SKM-1 (cell line): ENCODE measurements around the gene TCF7.

ENCODE experiments used
- DNase-seq: peaks from one replicate; lab custom pipeline; 2025; ENCODE audit not compliant: unreplicated experiment; lab: John Stamatoyannopoulos, UW

TCF7 gene

DNA sequence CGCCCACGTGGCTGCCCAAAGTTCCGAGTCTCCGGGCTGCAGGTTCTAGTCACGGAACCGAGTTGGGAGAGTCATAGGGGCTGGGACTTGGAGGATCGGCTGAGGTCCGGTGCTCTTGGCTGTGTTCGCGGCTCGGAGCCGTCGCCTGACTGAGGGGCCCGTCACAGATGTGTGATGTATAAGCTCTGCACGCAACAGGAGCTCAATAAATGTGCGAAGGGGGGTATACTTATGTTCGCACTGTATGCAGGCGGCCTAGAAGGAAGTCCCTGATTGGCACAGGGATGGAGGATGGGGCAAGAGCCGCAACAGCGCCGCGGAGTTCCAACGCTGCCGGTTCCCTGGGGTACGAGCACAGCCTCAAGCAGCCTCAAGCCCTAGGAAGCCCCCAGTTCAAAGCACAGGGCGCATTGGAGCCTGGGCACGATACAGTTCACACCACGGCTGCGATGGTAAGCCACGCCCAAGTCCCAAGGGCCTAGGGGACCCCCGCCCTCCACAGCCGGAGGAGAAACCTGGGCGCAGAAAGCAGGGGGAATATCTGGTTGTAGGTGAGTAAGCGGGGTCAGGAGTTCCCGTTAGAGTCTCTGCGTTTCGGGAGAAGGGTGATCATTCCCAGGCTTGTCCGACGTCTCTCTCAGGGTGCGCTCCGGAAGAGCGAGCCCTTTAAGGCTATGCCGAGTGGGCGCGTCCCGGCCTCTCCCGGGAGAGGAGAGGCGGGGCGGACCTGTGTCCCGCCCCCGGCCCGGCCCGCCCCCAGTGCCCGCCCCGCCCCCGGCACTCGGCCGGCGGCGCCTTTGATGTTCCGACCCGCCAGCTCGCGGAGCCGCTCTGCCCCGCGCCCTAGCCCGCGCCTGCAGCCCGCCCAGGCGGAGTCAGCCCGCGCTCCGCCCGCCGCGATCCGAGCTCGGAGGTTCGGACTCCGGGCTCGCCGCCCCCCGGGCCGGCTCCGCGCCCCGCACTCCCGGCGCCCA lies at the start of gene TCF7:
Gene TCF7, plus strand, starts transcription at position 780 of the 974 bp plus-strand sequence. CDS start 226 bp downstream, outside the sequence.
- peak; percentile 14 for DNase-seq

DNA sequence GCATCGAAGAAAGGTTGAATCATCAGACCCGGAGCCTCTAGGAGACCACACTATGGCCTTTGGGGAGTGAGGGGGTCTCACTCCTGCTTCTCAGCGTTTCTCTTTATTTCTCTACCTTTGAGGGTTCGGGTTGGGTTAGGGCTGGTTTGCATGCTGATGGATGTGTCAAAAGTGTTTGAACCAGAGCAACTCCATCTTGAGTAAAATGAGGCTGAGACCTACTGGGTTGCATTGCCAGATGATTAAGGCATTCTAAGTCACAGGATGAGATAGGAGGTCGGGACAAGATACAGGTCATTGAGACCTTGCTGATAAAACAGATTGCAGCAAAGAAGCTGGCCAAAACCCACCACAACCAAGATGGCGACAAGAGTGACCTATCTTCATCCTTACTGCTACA lies 44.9 kb upstream of the TCF7 start:
- DNase-seq: no peak

DNA sequence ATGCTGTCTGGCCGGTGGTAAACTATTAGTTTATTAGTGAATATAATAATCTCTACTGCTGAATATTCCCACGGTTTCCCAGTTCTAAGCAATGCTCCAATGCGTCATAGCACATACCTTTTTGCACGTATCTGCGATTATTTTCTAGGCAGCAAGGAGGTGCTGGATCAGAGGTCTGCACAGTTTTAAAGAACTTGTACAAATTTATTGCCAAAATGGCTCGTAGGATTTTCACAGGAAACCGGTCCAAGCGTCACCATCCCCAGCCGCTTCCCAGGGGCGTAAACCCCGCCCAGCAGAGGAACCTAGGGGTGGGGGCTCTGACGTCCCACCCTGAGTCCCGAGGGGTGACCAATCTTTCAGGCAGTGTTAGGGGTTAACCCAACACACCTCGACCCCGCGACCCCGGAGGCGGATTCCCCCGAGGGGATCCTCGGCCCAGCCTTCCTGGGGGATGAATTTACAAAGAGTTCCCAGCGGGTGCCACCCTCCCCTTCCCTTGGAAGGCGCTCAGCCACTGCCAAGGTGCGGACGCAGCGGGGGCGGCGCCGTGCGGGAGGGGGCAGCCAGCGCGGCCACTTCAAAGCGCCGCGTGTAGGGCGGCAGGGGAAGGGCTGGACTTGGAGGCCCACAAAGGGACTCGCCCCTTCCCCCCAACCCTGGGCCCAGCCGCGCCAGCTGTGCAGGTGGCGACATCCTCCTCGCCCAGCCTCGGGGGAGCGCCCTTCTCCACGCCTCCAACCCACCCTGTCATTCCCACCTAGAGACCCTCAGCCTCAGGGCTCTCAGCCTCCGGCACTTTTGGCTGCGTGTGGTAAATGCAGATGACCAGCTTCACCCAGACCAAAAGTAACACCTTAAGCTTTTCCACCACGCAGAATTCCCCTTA lies 43.5 kb upstream of the TCF7 start:
- DNase-seq: no peak

DNA sequence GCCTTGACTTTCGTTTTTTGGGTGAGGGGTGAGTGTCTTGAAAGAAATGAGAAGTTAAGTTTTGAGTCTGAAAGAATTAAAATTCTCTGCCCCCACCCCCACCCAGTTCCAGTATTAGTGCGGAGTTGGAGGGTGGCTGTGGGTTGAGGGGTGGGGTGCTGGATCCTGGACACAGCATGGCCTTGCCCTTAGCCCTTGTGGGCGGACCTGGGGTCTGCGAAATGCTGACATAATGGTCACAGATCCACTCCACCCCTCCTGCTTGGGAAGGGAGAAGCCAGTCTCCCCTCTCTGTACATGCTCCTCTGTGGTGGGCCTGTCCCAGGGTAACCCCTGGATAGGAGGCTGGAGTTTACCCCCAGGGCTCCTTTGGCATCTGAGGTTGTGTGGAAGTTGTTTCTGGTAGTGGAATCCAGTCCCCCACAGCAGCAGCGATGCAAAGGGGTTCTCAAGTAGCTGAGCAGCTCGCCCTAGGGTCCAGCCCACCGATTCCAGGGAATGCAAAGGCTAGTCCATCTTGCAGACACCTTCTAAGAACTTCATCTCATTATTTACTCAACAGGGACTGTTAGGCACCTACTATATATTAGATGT lies 42.8 kb upstream of the TCF7 start:
- DNase-seq: no peak

DNA sequence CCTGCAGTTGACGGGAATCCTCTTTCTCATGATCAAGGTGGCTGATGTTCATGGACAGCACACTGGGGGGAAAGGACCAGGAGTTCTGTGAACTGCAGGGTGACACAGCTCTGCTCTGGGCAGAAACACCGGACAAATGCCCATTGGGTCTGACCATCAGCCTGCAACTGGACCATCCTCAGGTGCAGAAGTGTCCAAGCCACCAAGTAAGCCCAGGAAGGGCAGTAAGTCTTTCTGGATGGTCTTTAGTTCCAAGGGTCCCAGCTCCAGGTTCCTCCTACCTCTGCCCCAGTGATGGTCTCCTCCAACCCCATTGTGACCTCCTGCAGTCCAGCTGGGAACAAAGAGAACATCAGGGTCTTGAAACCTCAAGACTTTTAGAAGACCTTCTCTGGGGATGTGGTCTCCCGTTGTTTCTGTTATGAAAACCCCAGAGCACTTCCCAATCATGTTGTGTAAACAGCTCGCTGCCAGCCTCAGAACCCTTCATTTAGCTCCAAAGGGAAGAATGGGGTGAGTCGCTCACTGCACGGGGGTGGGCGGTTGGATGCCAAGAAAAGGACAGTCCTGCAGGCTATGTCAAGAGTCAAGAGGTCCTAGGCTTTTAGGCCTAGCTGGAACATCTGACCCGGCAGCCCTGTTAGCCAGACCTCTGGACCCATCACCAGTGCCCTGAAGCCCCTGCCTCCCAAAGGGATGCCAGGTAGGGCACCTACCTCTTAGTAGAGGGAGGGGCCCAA lies 41.8 kb upstream of the TCF7 start:
- DNase-seq: no peak

DNA sequence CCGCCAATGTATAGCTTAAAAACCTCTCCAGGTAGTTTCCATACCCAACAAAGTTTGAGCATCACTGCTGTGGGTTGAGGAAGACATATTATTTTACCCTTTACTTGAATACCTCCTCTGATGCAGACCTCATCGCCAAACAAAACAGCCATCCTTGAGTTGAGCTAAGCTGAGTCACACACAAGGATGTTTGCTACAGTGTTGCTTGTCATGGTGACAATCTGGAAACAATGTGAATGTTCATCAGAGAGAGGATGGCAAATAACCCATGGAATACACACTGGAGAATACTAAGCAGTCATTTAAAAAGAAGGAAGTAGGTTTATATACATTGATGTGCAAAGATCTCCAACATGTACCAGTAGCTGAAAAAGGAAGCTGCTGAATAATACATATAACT lies 41.1 kb upstream of the TCF7 start:
- DNase-seq: no peak

DNA sequence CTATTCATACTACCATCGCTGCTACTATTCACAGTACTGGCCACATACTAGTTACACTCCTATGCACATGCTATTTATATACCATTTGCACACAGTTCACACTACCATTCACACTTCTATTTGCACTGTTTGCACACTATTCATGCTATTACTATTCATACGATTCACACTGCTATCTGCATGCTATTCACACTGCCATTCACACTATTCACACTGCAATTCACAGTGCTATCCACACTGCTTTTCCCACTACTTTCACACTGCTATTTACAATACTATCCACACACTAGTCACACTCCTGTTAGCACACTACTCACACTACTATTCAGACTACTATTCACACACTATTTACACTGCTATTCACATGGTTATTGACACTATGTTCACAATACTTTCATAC lies 39.4 kb upstream of the TCF7 start:
- no peak for DNase-seq

DNA sequence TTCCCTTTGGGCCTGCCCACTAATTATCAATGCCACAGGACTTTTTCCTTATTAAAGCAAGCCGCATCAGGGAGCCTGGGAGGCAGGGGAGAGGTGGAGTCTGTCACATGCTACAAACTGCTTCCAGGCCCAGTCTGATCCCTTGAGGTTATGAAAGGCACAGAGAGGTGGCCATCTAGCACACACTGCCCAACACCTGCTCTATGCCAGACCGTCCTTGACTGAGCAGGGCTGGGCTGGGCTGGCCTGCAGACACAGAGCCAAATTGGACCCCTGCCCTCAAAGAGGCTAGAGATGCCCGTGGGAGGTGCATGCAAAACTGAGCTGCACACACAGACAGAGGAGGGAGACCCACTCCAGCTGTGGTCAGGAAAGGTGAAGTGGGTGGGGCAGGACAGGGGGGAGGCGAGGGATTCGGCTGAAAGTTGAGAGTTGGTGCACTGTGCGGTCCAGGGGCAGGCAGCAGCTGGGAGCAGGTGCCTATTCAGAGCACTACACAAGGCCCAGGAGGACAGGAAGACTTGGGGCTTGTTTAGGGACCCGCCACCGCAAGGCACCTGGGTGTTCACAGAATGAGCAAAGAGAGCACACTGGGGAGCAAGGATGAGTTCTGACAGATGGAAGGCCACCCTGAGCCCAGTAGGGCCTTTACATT lies 36.4 kb upstream of the TCF7 start:
- no peak for DNase-seq

DNA sequence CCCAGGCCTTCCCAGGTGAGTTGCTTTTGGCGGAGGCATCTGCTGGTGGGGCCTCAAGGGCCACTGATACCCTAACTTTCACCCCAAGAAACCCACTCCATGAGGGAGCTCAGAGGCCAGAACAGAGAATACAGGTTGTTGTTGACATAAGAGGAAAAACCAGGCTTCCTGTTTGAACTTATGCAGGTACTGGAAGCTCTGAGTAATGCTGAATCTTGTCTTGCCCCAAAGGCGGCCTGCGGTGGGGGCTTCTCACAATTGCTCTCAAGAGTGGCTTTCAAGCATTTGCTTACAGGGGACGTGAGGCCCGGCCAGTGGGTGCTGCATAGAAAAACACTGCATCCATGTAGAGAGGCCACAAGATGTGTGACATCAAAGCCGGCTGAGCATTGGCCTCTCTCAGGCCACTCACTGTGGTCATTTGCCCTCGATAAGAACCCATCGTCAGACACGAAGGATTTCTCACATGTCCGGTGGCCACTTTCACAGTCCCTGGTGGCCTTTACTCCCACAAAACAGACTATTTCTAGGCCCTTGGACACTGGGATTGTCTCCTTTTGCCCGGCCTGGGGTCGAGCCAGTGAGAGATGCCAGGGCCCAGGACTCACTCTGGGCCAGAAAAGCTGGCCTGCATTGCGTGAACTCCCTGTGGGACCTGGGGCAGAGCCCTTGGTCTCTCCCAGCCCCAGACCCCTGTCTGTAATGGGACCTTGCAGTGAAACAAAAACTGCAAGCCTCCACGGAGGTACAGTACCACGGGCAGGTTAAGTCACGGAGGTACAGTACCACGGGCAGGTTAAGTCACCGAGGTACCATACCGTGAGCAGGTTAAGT lies 34.5 kb upstream of the TCF7 start:
- no peak for DNase-seq

DNA sequence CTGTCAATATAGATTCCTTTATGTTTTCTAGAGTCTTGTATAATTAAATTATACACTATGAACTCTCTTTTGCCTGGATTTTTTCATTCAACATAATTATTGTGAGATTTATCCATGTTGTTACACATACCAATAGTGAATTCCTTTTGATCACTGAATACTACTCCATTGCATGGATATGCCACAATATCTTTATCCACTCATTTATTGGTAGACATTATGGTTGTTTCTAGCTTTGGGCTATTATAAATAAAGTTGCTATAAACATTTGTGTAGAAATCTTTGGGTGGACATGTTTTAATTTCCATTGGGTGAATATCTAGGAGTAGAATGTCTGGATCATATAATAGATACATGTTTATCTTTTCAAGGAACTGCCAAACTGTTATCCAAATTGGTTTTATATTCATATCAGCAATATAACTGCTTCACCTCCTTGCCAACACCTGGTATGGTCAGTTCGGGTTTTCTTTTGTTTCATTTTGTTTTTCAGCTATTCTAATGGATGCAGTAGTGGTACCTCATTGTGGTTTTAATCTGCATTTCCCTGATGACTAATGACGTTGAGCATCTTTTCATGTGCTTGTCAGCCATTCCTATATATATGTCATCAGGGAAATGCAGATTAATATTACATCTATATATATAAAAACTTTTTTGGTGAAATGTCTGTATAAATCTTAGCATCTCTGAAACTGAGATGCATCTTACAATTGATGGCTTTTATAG lies 32.1 kb upstream of the TCF7 start:
- DNase-seq: no peak

DNA sequence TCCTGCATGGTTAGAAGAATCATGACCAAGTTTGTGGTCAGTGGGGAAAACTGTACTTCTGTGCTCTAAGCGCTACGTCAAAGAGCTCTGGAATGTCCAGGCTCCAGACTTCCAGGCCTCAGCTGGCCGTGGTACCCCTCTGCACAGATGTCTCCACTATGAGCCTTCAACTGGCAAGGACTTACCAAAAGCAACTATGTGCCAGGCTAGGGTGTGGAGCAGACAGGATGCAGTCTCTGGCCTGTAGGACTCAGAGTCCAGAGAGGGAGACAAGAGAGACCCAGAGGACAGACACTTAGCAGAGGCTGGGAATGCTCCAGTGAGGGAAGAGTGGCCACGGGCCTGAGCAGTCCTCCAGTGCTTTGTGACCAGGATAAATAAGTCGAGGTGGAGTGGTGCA lies 31.0 kb upstream of the TCF7 start:
- DNase-seq: no peak

DNA sequence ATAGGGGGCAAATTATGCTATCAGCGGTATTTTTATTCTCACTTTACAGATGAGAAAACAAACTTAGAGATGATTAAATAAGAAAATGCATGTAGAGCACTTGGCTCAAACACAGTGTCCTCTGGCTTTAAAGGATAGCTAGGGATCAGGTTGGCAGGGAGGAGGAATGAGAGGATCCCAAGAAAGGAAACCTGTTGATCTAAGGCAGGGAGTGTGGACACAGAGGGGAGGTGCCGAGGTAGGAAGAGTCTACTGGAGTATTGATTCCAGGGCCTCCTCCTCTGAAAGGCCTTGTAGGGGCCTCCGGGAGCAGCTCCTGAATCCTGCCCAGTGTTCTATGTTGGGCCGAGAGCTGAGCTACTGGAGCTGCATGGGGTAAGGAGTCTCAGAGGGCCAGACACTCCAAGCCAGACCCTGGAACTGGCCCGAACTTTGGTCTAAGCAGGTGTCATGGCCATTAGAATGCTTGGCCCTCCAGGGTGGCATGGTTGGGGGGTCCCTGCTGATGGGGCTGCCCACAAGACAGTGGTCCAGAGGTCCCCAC lies 30.4 kb upstream of the TCF7 start:
- DNase-seq: no peak

DNA sequence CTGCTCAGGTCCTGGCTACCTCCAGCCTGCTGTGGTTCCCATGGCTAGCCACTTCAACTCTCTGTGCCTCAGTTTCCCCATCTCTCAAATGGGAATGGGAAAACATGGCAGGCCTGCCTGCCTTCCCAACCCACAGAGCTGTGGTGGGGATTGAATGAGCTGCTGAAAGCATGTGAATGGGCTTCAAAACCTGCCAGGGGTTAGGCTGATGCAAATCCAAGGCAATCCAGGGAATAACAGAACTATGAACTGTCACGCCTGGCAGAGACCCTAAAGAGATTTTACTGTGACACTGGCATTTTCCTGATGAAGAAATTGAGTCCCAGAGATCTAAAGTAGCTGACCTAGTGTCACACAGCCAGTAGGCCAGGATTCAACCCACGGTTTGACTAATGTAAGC lies 29.9 kb upstream of the TCF7 start:
- no peak for DNase-seq

DNA sequence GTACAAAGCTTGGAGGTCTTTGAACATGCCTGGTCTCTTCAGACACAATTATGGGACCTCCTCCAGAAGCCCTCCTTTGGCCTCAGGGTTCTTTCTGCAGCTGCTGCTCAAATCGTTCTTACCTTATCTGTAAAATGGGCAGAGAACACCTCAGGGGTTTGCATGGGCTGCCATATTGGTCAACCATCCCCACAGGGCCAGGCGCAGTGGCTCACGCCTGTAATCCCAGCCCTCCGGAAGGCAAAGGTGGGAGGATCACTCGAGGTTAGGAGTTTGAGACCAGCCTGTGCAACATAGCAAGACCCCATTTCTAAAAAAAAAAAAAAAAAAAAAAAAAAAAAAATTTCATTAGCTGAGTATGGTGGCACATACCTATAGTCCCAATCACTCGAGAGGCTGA lies 29.1 kb upstream of the TCF7 start:
- DNase-seq: no peak

DNA sequence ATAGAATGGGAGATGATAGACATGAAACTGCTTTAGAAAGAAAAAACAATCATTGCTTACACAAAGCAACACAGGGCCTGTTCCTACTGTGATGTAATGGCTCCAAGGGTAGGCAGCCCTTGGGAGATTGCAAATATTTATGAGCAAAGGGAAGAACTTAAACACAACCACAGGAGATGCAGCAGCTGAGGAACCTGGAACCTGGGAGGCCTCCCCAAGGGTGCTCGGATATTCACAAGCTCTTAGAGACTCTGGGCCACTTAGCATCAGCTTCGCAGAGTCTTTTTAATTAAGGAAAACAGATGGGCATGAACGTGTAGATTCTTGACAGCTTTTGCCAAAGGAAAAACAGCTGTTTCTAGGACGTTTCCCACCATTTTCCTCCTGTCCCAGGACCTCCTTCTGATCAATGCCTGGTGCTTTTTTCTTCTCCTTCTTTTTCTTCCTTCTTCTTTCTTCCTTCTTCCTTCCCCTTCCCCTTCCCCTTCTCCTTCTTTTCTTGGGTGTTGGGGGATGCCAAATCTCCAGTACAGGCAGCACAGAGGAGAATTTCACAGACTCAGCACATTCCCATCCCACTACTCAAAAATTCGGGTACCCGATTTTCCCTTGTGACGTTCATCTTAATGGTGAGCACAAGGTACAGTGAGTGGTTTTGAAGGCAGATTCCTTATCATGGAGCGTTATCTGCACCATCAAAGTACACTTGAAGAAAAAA lies 28.1 kb upstream of the TCF7 start:
- DNase-seq: no peak

DNA sequence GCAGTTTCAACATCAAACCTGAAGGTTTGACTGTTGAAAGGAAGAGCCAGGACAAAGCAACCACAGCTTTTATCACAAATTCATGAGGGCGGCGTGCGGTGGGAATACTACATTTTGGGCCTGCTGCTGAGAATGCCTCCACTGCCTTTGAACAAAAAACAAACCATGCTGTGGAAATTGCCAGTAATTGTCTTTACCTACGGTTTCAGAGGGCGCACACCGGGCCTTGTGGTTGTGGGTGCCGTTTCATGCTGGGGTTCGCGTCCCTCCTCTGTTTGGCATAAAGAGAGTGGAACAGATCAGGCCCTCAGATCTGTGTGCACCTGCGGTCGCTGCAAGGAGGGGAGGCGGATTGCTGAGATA lies 27.6 kb upstream of the TCF7 start:
- no peak for DNase-seq

DNA sequence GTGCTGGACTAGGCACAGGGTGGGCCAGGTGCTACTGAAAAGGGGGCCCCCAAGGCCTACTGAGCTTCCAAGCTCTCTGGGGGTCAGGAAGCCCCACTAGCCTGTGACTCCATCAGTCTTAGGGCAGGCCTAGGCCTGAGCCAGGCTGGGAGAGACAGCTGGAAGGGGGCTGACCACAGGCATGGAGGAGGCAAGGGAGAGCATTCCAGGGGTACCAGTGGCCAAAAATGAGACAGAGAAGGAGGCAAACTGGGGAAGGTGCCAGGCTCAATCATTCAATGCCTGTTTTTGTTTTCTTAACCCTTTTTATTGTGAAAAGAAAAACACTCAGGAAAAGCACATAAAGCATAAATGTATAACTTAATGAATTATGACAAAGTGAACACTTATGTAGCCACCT lies 26.2 kb upstream of the TCF7 start:
- no peak for DNase-seq

DNA sequence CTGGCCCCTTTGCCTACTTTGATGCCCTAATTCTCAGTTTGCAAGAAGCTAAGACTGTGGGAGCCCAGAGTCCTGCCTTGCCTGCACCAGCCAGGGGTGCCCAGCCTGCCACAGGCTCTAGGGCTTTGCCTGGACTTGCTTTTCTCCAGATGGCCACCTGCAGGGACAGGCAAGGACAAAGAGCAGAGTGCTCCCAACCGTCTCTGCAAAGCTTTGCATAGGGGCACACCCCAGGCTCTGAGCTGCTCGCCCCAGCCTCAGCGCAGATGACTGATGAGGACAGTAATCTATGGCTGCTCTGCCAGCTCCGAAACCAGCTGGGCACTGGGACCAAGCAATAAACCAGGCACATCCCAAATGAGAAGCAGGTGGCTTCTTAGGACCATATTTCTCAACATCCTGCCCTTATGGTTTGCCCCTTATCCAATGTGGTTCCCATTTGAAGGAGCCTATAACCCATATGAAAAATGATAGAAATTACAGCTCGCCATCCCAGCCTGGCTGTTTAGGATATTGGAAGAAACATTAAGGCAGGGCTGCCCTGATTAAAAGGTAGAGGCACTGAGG lies 25.4 kb upstream of the TCF7 start:
- no peak for DNase-seq
